ENCODE data around the gene HSD17B2.

DNA sequence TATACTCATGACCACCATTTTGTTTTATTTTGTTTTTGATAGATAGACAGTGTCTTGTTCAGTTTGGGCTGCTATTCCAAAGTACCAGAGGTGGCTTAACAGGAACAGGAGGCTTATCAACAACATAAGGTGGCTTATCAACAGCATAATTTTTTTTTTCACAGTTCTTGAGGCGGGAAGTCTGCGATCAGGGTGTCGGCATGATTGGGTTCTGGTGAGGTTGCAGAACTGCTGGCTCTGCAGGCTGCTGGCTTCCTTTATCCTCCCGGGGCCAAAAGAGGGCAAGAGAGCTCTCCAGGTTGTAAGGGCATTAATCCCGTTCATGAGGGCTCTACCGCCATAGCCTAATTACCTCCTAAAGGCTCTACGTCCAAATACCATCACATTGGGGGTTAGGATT is 11.8 kb upstream of the HSD17B2 start:
- TF ChIP-seq, protein P1, sequence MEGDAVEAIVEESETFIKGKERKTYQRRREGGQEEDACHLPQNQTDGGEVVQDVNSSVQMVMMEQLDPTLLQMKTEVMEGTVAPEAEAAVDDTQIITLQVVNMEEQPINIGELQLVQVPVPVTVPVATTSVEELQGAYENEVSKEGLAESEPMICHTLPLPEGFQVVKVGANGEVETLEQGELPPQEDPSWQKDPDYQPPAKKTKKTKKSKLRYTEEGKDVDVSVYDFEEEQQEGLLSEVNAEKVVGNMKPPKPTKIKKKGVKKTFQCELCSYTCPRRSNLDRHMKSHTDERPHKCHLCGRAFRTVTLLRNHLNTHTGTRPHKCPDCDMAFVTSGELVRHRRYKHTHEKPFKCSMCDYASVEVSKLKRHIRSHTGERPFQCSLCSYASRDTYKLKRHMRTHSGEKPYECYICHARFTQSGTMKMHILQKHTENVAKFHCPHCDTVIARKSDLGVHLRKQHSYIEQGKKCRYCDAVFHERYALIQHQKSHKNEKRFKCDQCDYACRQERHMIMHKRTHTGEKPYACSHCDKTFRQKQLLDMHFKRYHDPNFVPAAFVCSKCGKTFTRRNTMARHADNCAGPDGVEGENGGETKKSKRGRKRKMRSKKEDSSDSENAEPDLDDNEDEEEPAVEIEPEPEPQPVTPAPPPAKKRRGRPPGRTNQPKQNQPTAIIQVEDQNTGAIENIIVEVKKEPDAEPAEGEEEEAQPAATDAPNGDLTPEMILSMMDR (IDR thresholded peaks at IDR 0.05): no peak
- TF ChIP-seq EP300 (IDR thresholded peaks at IDR 0.05) (no peak), POLR2A (IDR thresholded peaks at IDR 0.05) (no peak)
